Kidney epithelial cell (primary cell): Measurements from ENCODE around the gene CUX1. TPM values are rescaled to one million over a fixed set of nuclear protein-coding genes. Genes with fewer than 3 reads are reported as not detected.

Experiments
- DNase-seq: peaks from one replicate; pipeline ENCODE4 v3.0.0-alpha.2; 2010; ENCODE audit warnings: low read depth
- H3K27me3 ChIP-seq: 2 replicates; pipeline ENCODE4 v1.6.0; 2011; ENCODE audit warnings: low read length; ENCODE audit not compliant: control insufficient read depth, insufficient read depth
- H3K36me3 ChIP-seq: 2 replicates; pipeline ENCODE4 v1.5.1; 2011; ENCODE audit warnings: low read length; ENCODE audit not compliant: control insufficient read depth, insufficient read depth
- H3K4me3 ChIP-seq: 2 replicates; pipeline ENCODE4 v1.5.1; 2011; ENCODE audit warnings: low read depth, mild to moderate bottlenecking, control low read depth, low read length
- total RNA-seq: library from RNA; depleted of rRNA; stranded (reverse); fragments of >200 nt; gene quantifications from 2 replicates; pipeline ENCODE4 v1.2.3, GENCODE V29; 2015
- TF ChIP-seq, protein P1 (sequence below): IDR thresholded peaks from 2 replicates; pipeline ENCODE4 v1.5.1; 2011; ENCODE audit warnings: mild to moderate bottlenecking, moderate library complexity, low read length, control low read depth, inconsistent platforms; ENCODE audit not compliant: insufficient read depth, poor library complexity, severe bottlenecking

CUX1 gene
- total RNA-seq, 1 donor from 2014 or later = 56.7 TPM

DNA sequence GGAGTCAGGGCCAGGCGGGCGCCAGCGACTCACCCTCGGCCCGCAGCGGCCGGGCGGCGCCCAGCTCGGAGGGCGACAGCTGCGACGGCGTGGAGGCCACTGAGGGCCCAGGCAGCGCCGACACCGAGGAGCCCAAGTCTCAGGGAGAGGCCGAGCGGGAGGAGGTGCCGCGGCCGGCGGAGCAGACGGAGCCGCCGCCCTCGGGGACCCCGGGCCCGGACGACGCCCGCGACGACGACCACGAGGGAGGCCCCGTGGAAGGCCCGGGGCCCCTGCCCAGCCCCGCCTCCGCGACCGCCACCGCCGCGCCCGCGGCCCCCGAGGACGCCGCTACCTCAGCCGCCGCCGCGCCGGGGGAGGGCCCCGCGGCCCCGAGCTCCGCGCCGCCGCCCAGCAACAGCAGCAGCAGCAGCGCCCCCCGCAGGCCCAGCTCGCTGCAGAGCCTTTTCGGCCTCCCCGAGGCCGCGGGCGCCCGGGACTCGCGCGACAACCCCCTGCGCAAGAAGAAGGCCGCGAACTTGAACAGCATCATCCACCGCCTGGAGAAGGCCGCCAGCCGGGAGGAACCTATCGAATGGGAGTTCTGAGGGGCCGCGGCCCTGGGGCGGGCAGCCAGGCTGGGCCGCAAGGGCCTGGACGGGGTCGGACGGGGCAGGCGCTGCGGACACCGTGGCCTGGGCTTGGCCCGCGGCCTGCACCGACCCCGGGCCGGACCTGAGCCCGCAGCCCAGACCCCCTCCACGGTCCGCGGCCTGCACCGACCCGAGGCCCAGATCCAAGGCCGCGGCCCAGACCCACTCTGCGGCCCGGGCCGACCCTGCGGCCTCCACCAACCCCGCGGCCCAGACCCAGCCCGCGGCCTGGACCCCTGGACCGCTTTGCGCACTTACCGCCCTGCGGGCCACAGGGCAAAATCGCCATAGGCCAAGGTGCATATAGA, 431.3 kb downstream of the CUX1 start:
- no peak overlapping the region for H3K4me3 ChIP-seq
- peaks cover 2% of the 10 kb centered on the region for H3K36me3 ChIP-seq
- TF ChIP-seq, protein P1, sequence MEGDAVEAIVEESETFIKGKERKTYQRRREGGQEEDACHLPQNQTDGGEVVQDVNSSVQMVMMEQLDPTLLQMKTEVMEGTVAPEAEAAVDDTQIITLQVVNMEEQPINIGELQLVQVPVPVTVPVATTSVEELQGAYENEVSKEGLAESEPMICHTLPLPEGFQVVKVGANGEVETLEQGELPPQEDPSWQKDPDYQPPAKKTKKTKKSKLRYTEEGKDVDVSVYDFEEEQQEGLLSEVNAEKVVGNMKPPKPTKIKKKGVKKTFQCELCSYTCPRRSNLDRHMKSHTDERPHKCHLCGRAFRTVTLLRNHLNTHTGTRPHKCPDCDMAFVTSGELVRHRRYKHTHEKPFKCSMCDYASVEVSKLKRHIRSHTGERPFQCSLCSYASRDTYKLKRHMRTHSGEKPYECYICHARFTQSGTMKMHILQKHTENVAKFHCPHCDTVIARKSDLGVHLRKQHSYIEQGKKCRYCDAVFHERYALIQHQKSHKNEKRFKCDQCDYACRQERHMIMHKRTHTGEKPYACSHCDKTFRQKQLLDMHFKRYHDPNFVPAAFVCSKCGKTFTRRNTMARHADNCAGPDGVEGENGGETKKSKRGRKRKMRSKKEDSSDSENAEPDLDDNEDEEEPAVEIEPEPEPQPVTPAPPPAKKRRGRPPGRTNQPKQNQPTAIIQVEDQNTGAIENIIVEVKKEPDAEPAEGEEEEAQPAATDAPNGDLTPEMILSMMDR = no peak
- no peaks in the 10 kb centered on the region for H3K27me3 ChIP-seq
- no peak for DNase-seq

DNA sequence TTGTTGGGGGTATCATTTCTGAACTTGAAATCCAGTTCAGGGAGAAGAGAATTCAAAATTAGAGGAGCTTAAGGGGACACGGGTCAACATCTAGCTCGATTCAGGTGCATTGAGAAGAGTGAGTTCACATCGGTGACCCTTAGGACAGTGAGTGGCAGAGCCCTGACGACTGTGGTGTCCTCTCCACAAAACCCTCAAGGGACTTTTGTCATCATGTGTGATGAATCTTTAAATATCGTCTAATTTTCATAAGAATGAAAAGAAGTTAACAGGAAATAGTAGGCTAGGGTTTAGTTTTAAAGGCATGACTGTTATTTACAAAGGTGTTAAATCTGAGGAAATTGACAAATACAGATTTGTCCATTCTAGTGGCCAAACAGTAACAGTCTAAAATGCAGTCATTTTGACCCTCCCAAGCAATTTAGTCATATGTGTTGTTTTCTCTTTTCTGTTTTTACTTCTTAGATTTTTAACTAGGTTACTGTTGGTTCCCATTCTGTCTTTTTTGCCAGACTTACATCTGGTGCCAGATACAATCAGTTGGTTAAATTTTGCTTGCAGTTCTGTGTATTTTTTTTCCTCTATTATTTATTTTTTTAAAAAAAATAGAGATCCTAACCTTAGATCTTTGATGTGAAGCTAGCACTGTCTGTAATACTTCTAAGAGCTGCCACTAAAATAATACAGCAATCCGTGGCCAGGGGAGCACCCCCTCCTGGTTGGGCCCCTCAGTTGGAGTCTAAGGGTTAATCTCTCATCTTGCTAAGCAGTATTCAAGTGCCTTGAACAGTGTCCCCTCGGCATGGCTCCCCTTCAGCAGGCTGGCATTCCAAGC, 434.3 kb downstream of the CUX1 start:
- no peak for DNase-seq
- no peaks in the 10 kb centered on the region for H3K27me3 ChIP-seq
- TF ChIP-seq, protein P1 = no peak
- H3K36me3 ChIP-seq = peaks cover 2% of the 10 kb centered on the region
- H3K4me3 ChIP-seq = no peak overlapping the region

DNA sequence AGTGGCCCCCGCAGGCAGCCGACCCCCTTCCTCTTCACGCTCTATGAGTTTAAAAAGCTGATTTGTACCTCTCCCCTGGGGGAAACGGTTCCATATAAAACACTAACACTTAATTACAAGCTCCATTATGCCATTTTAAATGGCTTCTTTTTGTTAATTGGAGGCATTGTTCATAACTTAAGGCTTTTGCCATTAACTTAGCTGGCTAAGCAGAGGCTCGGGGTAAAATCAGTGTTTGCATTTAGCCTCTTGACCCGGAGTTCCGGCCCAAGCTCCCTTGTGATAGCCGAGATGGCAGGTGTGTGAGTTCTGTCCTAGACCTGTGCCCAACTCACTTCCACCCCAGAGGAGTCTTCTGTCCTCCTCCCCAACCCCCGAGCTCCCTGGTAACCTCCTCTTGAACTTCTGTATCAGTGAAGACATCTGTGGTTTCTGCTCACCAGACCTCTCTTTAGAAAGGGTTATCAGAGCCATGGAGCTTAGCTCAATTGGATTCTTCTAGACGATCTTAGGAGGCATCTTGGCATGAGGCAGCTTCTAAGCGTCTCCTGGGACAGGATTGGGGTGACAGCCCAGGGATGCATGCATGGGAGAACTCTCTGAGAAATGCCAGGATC, 435.0 kb downstream of the CUX1 start:
- TF ChIP-seq, protein P1 = no peak
- no peak for DNase-seq
- H3K36me3 ChIP-seq = peaks cover 2% of the 10 kb centered on the region
- no peaks in the 10 kb centered on the region for H3K27me3 ChIP-seq
- H3K4me3 ChIP-seq = no peak overlapping the region

DNA sequence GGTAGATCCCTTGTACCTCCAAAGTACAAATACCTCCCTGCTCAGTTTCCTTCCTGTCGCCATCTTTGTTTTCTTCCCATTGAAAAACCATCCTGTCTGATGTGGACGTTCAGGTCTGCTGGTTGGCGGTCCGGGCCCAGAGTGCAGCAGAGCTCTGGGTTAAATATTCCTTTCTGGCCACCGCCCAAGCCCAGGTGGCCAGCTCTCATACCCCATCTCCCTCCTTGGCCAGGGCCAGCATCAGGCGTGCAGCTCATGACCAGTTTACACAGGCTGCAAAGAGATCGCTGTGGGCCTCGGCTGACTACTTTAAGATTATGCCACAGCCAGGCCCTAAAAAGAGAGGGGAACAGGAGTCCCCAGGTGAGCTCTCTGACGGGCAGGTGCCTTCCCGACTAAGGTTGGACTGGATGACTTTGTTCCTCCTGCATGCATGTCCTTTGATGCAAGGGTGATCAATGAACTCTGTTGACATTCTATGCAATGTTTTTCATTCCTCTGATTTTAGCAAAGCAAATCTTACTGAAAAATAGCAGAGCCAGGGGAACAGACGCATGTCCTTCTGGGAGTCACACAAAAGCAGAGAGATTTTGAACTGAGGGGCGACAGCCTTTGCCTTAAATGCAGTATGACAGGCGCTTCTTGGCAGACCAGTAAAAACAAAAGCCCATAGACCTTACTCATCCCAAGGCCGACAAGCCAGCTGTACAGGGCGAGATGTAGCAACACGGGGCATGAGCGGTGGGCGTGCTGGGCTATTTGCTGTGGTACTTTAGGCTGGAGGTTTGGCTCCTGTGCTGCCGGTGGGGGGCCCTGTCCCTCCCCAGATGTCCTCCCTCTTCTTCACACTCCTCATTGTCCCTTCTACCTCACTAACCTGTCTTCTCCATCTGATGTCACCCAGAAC, 435.9 kb downstream of the CUX1 start:
- TF ChIP-seq, protein P1 = no peak
- peaks cover 2% of the 10 kb centered on the region for H3K36me3 ChIP-seq
- DNase-seq = no peak
- H3K4me3 ChIP-seq = no peak overlapping the region
- no peaks in the 10 kb centered on the region for H3K27me3 ChIP-seq

DNA sequence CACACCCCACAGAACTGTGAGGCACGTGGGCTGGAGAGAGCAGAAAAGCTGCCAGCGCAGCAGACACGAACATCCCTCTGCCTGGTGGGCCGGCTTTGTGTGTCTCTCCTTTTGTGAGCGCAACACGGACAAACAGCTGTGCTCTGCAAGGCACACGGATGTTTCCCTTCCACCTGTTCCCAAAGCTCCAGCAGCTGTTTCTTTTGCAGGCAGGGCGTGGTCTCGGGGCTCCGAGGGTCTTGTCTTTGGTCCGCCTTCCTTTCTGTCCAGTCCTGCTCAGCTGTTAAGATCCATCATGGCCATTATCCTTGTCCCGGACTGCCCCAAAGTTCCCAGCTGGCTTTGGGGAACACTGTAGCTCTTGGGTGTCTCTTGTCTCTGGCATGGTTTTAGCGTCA, 436.5 kb downstream of the CUX1 start:
- Histone ChIP-seq H3K4me3 (no peak overlapping the region), H3K36me3 (peaks cover 2% of the 10 kb centered on the region), H3K27me3 (no peaks in the 10 kb centered on the region)
- TF ChIP-seq, protein P1 = no peak
- no peak for DNase-seq
